Retinal pigment epithelial cell (primary cell): ENCODE measurements around the gene ZFPM1.
A peak's percentile ranks its signal among the peaks of the same experiment; 100 is the strongest.

Source experiments
- DNase-seq: peaks from one replicate; pipeline ENCODE4 v3.0.0-alpha.2; 2010; ENCODE audit warnings: low read depth
- H3K4me3 ChIP-seq: 2 replicates; pipeline ENCODE4 v1.5.1; 2011; ENCODE audit warnings: mild to moderate bottlenecking, low read length, control low read depth, moderate library complexity
- CTCF ChIP-seq: conservative IDR thresholded peaks from 2 replicates; pipeline ENCODE4 v1.5.1; 2011; ENCODE audit warnings: low read depth, low read length, control low read depth, inconsistent platforms

ZFPM1 gene

GRCh38 chr16:88569985-88570690 lies 117.1 kb downstream of the ZFPM1 start, which contains the start of gene ZC3H18:
Gene ZC3H18, plus strand, starts transcription at chr16:88570403. Its CDS starts 6,721 bp downstream, at chr16:88577124.
- TF ChIP-seq CTCF: no peak
- DNase-seq: peak; percentile 70
- peak within 1 kb of the TSS; percentile 70 for H3K4me3 ChIP-seq

- H3K4me3 ChIP-seq: peak overlapping the region; percentile 70
- no peak for TF ChIP-seq CTCF
- no peak for DNase-seq
Measured at GRCh38 chr16:88570691-88571092, 117.6 kb downstream of the ZFPM1 start.

GRCh38 chr16:88575251-88575650 lies 122.2 kb downstream of the ZFPM1 start:
- no peak for DNase-seq
- TF ChIP-seq CTCF: no peak
- H3K4me3 ChIP-seq: no peak overlapping the region

- TF ChIP-seq CTCF: no peak
- H3K4me3 ChIP-seq: no peak overlapping the region
- DNase-seq: no peak
Measured at GRCh38 chr16:88576307-88576706, 123.2 kb downstream of the ZFPM1 start.

- DNase-seq: no peak
Measured at GRCh38 chr16:88577166-88577565, 124.1 kb downstream of the ZFPM1 start.

GRCh38 chr16:88578446-88579313 lies 125.6 kb downstream of the ZFPM1 start:
- DNase-seq: no peak
- no peak overlapping the region for H3K4me3 ChIP-seq
- no peak for TF ChIP-seq CTCF

More at GRCh38 chr16:88577166-88577565, 124.1 kb downstream of the ZFPM1 start:
- TF ChIP-seq CTCF: no peak
- no peak overlapping the region for H3K4me3 ChIP-seq

- TF ChIP-seq CTCF: no peak
- no peak for DNase-seq
- no peak overlapping the region for H3K4me3 ChIP-seq
Measured at GRCh38 chr16:88580371-88580770, 127.3 kb downstream of the ZFPM1 start.
